ENCODE results near the gene VAPB. TPM values are rescaled to one million over a fixed set of nuclear protein-coding genes. Genes with fewer than 3 reads are reported as not detected.

VAPB gene
- polyA plus RNA-seq, 1 donor from 2014 or later = 32.5 TPM

- Histone ChIP-seq H3K4me2 (ENCODE audit: low read length) (no peak overlapping the region), H3K36me3 (ENCODE audit: insufficient read depth, low read length) (no peaks in the 10 kb centered on the region), H3K79me2 (replicated peaks; ENCODE audit: insufficient read depth, low read length) (peaks cover 4% of the 10 kb centered on the region), H2AFZ (ENCODE audit: low read depth, low read length) (no peak overlapping the region), H4K20me1 (ENCODE audit: insufficient read depth) (no peaks in the 10 kb centered on the region), H3F3A (ENCODE audit: insufficient read depth, low read length, poor library complexity, severe bottlenecking) (no peaks in the 10 kb centered on the region), H3K4me3 (ENCODE audit: low read length) (no peak overlapping the region), H3K9me3 (ENCODE audit: low read length) (no peaks in the 10 kb centered on the region), H3K27ac (ENCODE audit: low read length) (no peak overlapping the region), H3K27me3 (ENCODE audit: insufficient read depth, low read depth, low read length) (no peaks in the 10 kb centered on the region), H3K9me2 (ENCODE audit: insufficient read depth, low read length) (no peaks in the 10 kb centered on the region), H3K9ac (ENCODE audit: low read length) (no peak overlapping the region)
- TF ChIP-seq RAD21 (conservative IDR thresholded peaks at IDR 0.05) (no peak), SMC3 (conservative IDR thresholded peaks at IDR 0.05; ENCODE audit: poor library complexity) (no peak), REST (IDR thresholded peaks at IDR 0.05; ENCODE audit: borderline replicate concordance) (no peak), POLR2AphosphoS5 (IDR thresholded peaks at IDR 0.05) (no peak), TAF1 (IDR thresholded peaks at IDR 0.05; ENCODE audit: low read depth) (no peak), EP300 (conservative IDR thresholded peaks at IDR 0.05; ENCODE audit: poor library complexity, severe bottlenecking) (no peak), EZH2 (IDR thresholded peaks at IDR 0.05; ENCODE audit: borderline replicate concordance, insufficient read depth, low read length, poor library complexity, severe bottlenecking) (no peak), MXI1 (conservative IDR thresholded peaks at IDR 0.05; ENCODE audit: poor library complexity, severe bottlenecking) (no peak), CTCF (IDR thresholded peaks at IDR 0.05; ENCODE audit: poor library complexity, severe bottlenecking) (no peak)
Measured at GRCh38 chr20:58340151-58340550, 48.9 kb upstream of the VAPB start.

GRCh38 chr20:58340853-58341252 lies 48.2 kb upstream of the VAPB start:
- Histone ChIP-seq H3K27me3 (ENCODE audit: insufficient read depth, low read depth, low read length) (no peaks in the 10 kb centered on the region), H3K9ac (ENCODE audit: low read length) (no peak overlapping the region), H4K20me1 (ENCODE audit: insufficient read depth) (no peaks in the 10 kb centered on the region), H3K36me3 (ENCODE audit: insufficient read depth, low read length) (peaks cover 7% of the 10 kb centered on the region), H3K27ac (ENCODE audit: low read length) (no peak overlapping the region), H3K4me2 (ENCODE audit: low read length) (no peak overlapping the region), H3F3A (ENCODE audit: insufficient read depth, low read length, poor library complexity, severe bottlenecking) (no peaks in the 10 kb centered on the region), H3K79me2 (replicated peaks; ENCODE audit: insufficient read depth, low read length) (peaks cover 4% of the 10 kb centered on the region), H3K9me2 (ENCODE audit: insufficient read depth, low read length) (no peaks in the 10 kb centered on the region), H2AFZ (ENCODE audit: low read depth, low read length) (no peak overlapping the region), H3K9me3 (ENCODE audit: low read length) (no peaks in the 10 kb centered on the region), H3K4me3 (ENCODE audit: low read length) (no peak overlapping the region)
- no peak for TF ChIP-seq SMC3 (conservative IDR thresholded peaks at IDR 0.05; ENCODE audit: poor library complexity)
- TF ChIP-seq EZH2 (IDR thresholded peaks at IDR 0.05; ENCODE audit: borderline replicate concordance, insufficient read depth, low read length, poor library complexity, severe bottlenecking) = no peak
- TF ChIP-seq TAF1 (IDR thresholded peaks at IDR 0.05; ENCODE audit: low read depth) = no peak
- no peak for TF ChIP-seq RAD21 (conservative IDR thresholded peaks at IDR 0.05)

All from neural cell (in vitro differentiated cells).